SK-N-SH (cell line): ENCODE measurements around the gene ZNF81.
"Not testable (repeated sequence)": the region's sequence is repeated elsewhere in the genome, so short reads cannot be mapped to it uniquely, and the experiment has no call there.

Experiments used
- EP300 ChIP-seq, 2 experiments: IDR thresholded peaks; 2 replicates each; pipeline versions ENCODE4 v1.4.0 to v1.6.1; 2012; ENCODE audit warnings: borderline replicate concordance in 1 of 2, low read depth in 1 of 2, low read length in 1 of 2
- EZH2phosphoT487 ChIP-seq: fragments of 200-600 bp; sonication (generic); IDR thresholded peaks from 2 replicates; pipeline ENCODE4 v1.6.1; 2017; ENCODE audit warnings: low read depth, mixed run types, mild to moderate bottlenecking, antibody characterized with exemption, moderate library complexity, borderline replicate concordance
- GATA2 ChIP-seq: sonication (generic); formaldehyde crosslinking; IDR thresholded peaks from 2 replicates; pipeline ENCODE4 v1.5.0; 2020; ENCODE audit warnings: mild to moderate bottlenecking, missing genetic modification reagents
- SMC3 ChIP-seq: IDR thresholded peaks from 2 replicates; pipeline ENCODE4 v1.6.1; 2012; ENCODE audit warnings: low read depth, low read length, improper control_type of control experiment
- TF ChIP-seq, protein P1 (sequence below): fragments of 200-600 bp; sonication (generic); IDR thresholded peaks from 2 replicates; pipeline ENCODE4 v1.6.1; 2017; ENCODE audit warnings: antibody characterized with exemption, mild to moderate bottlenecking, moderate library complexity
- TF ChIP-seq, protein P2 (sequence below): IDR thresholded peaks from 2 replicates; pipeline ENCODE4; 2012
- TF ChIP-seq, protein P3 (sequence below): fragments of 150-350 bp; IDR thresholded peaks from 2 replicates; pipeline ENCODE4 v1.6.1; 2017; ENCODE audit warnings: antibody characterized with exemption, low read length, low read depth, borderline replicate concordance

DNA sequence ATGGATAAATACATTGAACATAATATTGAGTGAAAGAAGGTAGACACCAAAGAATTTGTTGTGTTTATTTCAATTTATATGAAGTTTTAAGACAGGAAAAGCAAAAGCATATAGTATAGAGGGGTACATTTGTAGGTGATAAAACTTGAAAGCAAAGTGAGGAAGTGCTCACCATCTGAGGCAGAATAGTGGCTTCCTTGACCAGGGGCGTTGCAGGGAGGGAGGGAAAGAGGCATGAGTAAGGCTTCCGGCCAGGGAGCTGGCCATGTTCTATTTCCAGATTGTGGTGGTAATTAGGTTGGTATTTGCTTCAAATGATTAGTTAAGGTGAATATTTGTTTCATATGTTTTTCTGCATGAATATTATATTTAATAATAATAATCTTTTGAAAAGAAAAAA, 13.7 kb downstream of the ZNF81 start:
- TF ChIP-seq, protein P1, sequence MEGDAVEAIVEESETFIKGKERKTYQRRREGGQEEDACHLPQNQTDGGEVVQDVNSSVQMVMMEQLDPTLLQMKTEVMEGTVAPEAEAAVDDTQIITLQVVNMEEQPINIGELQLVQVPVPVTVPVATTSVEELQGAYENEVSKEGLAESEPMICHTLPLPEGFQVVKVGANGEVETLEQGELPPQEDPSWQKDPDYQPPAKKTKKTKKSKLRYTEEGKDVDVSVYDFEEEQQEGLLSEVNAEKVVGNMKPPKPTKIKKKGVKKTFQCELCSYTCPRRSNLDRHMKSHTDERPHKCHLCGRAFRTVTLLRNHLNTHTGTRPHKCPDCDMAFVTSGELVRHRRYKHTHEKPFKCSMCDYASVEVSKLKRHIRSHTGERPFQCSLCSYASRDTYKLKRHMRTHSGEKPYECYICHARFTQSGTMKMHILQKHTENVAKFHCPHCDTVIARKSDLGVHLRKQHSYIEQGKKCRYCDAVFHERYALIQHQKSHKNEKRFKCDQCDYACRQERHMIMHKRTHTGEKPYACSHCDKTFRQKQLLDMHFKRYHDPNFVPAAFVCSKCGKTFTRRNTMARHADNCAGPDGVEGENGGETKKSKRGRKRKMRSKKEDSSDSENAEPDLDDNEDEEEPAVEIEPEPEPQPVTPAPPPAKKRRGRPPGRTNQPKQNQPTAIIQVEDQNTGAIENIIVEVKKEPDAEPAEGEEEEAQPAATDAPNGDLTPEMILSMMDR = not testable (repeated sequence)
- TF ChIP-seq, protein P2, sequence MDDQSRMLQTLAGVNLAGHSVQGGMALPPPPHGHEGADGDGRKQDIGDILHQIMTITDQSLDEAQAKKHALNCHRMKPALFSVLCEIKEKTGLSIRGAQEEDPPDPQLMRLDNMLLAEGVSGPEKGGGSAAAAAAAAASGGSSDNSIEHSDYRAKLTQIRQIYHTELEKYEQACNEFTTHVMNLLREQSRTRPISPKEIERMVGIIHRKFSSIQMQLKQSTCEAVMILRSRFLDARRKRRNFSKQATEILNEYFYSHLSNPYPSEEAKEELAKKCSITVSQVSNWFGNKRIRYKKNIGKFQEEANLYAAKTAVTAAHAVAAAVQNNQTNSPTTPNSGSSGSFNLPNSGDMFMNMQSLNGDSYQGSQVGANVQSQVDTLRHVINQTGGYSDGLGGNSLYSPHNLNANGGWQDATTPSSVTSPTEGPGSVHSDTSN = not testable (repeated sequence)
- not testable (repeated sequence) for TF ChIP-seq GATA2 (CRISPR knock-in tag); EP300 (IDR thresholded peaks at IDR 0.05; ENCODE audit: borderline replicate concordance in 1 of 2, low read depth in 1 of 2, low read length in 1 of 2); SMC3; EZH2phosphoT487
- TF ChIP-seq, protein P3, sequence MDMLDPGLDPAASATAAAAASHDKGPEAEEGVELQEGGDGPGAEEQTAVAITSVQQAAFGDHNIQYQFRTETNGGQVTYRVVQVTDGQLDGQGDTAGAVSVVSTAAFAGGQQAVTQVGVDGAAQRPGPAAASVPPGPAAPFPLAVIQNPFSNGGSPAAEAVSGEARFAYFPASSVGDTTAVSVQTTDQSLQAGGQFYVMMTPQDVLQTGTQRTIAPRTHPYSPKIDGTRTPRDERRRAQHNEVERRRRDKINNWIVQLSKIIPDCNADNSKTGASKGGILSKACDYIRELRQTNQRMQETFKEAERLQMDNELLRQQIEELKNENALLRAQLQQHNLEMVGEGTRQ = not testable (repeated sequence)
